Body of pancreas (tissue), 4 donors: ENCODE results near the gene KRTCAP2. TPM values are rescaled to one million over a fixed set of nuclear protein-coding genes. Genes with fewer than 3 reads are reported as not detected.
"Not testable (repeated sequence)": the region's sequence is repeated elsewhere in the genome, so short reads cannot be mapped to it uniquely, and the experiment has no call there.

ENCODE experiments used
- ATAC-seq: fragments of 150-250 bp; one replicate; pipeline ENCODE4 v1.9.1; 2016
- DNase-seq, 4 donors: peaks; one replicate each; pipeline ENCODE4 v3.0.0-alpha.2; 2019
- H3K27ac ChIP-seq, 4 donors: fragments of 200-600 bp; sonication (generic); 1 replicate in 3 of 4; 2 replicates in 1 of 4; pipeline versions ENCODE4 v1.5.1 to v1.6.1; 2016 to 2019; ENCODE audit warnings: mild to moderate bottlenecking in 1 of 4, mixed read lengths in 1 of 4, moderate library complexity in 1 of 4
- H3K27me3 ChIP-seq, 2 donors: fragments of 200-600 bp; sonication (generic); one replicate each; pipeline ENCODE4 v1.6.0; 2016; ENCODE audit warnings: mild to moderate bottlenecking in 1 of 2
- H3K36me3 ChIP-seq, 2 donors: fragments of 200-600 bp; sonication (generic); replicated peaks in 1 of 2; 2 replicates each; pipeline ENCODE4 v1.5.1; 2016; ENCODE audit warnings: low read depth in 2 of 2; ENCODE audit not compliant: insufficient read depth in 1 of 2
- H3K4me1 ChIP-seq: fragments of 200-600 bp; sonication (generic); one replicate; pipeline ENCODE4 v1.6.0; 2016
- H3K4me3 ChIP-seq, 2 donors: fragments of 200-600 bp; sonication (generic); 1 replicate in 1 of 2; 2 replicates in 1 of 2; pipeline ENCODE4 v1.5.1; 2016 to 2019
- H3K9me3 ChIP-seq, 3 donors: fragments of 200-600 bp; sonication (generic); 1 replicate in 2 of 3; 2 replicates in 1 of 3; pipeline ENCODE4 v1.5.1; 2016
- POLR2A ChIP-seq, 3 donors: fragments of 450-650 bp; IDR thresholded peaks; one replicate each; pipeline ENCODE4 v1.6.1; 2016; ENCODE audit warnings: antibody characterized with exemption in 3 of 3, mild to moderate bottlenecking in 2 of 3
- WGBS, 2 donors: methylation state at CpG; one replicate each; pipeline ENCODE4 v1.1.5; 2017; 5-methylcytosine and 5-hydroxymethylcytosine counted together
- intact Hi-C: fragments of 100-400 bp; cut with DNase I; formaldehyde crosslinking; loops from one replicate; pipeline ENCODE4 v1.15.1; 2023
- total RNA-seq, 2 donors: library from RNA; depleted of rRNA; stranded (reverse); fragments of >200 nt; gene quantifications; one replicate each; pipeline ENCODE4 v1.1.0, GENCODE V29; 2016
- TF ChIP-seq, protein P1 (sequence below), 7 experiments: fragments of 450-650 bp in 4 of 7; fragments of 200-600 bp in 3 of 7; sonication (generic) in 3 of 7; IDR thresholded peaks; one replicate each; pipeline ENCODE4 v1.5.1; 2016 to 2019; ENCODE audit warnings: antibody characterized with exemption in 7 of 7

The KRTCAP2 gene
- total RNA-seq, 2 donors from 2014 or later = 46.4 to 71.5 TPM

DNA sequence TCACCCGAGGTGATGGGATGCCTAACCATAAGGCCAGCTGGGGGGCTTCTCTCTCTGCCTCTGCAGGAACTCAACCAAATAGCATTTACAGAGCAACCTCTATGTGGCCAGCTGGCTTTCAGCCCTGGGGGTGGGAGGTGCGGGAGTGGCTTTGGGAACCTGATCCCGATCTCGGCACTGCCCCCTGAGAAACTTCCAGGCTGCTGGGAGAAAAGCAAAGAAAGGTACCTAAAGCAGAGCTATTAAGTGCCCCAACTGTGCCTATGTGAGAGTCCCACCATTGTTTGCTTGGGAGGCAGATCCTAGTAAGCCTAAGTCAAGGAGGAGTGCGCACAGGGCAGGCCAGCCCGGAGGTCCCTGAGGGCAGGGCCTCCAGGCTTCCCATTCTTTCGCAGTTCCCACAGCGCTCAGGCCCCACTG, 7.0 kb downstream of the KRTCAP2 start:
- Histone ChIP-seq H3K27ac (peak overlapping the region in 1 of 4 donors; percentile 5), H3K36me3 (peaks cover 0 to 7% of the 10 kb centered on the region in 2 donors), H3K4me1 (peaks cover 11% of the 10 kb centered on the region), H3K4me3 (no peak overlapping the region), H3K9me3 (no peaks in the 10 kb centered on the region), H3K27me3 (no peaks in the 10 kb centered on the region)
- no peak for DNase-seq
- ATAC-seq = no peak
- intact Hi-C loops = loop anchor here (5.0 kb wide), 2 partner anchors 34 to 74 kb away; no protein-coding TSS in a partner anchor
- no peak for TF ChIP-seq POLR2A (IDR thresholded peaks at IDR 0.05)
- TF ChIP-seq, protein P1, sequence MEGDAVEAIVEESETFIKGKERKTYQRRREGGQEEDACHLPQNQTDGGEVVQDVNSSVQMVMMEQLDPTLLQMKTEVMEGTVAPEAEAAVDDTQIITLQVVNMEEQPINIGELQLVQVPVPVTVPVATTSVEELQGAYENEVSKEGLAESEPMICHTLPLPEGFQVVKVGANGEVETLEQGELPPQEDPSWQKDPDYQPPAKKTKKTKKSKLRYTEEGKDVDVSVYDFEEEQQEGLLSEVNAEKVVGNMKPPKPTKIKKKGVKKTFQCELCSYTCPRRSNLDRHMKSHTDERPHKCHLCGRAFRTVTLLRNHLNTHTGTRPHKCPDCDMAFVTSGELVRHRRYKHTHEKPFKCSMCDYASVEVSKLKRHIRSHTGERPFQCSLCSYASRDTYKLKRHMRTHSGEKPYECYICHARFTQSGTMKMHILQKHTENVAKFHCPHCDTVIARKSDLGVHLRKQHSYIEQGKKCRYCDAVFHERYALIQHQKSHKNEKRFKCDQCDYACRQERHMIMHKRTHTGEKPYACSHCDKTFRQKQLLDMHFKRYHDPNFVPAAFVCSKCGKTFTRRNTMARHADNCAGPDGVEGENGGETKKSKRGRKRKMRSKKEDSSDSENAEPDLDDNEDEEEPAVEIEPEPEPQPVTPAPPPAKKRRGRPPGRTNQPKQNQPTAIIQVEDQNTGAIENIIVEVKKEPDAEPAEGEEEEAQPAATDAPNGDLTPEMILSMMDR (IDR thresholded peaks at IDR 0.05) = no peak
- WGBS, 2 donors = 57 to 71% methylated on average over 7 to 8 of the region's 8 CpGs

DNA sequence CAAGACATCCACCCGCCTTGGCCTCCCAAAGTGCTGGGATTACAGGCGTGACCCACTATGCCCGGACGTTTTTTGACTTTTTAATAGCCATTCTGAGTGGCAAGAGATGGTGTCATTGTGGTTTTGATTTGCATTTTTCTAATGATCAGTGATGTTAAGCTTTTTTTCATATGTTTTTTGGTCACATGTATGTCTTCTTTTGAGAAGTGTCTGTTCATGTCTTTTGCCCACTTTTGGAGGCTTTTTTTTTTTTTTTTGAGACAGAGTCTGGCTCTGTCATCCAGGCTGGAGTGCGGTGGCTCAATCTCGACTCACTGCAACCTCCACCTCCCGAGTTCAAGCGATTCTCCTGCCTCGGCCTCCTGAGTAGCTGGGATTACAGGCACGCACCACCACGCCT, 8.5 kb downstream of the KRTCAP2 start:
- DNase-seq, H3K36me3 ChIP-seq, H3K27me3 ChIP-seq, H3K9me3 ChIP-seq, H3K4me3 ChIP-seq, ATAC-seq, H3K27ac ChIP-seq: not testable (repeated sequence)
- 78 to 85% methylated on average over 10 of the region's 11 CpGs for WGBS, 2 donors
- peaks cover 11% of the 10 kb centered on the region for H3K4me1 ChIP-seq
- intact Hi-C loops = loop anchor here (5.0 kb wide), 2 partner anchors 32 to 72 kb away; no protein-coding TSS in a partner anchor

DNA sequence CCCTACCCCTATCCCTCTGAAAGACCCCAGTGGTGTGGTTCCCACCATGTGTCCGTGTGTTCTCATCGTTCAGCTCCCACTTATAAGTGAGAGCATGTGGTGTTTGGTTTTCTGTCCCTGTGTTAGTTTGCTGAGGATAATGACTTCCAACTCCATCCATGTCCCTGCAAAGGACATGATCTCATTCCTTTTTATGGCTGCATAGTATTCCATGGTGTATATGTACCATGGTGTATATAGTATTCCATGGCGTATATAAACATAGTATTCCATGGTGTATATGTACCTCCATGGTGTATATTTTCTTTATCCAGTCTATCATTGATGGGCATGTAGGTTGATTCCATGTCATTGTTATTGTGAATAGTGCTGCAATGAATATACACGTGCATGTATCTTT, 9.3 kb downstream of the KRTCAP2 start:
- H3K9me3 ChIP-seq, H3K36me3 ChIP-seq, H3K27me3 ChIP-seq, H3K4me3 ChIP-seq, ATAC-seq, H3K27ac ChIP-seq, intact Hi-C loops, DNase-seq: not testable (repeated sequence)
- WGBS, 2 donors = 89 to 96% methylated on average over 4 of the region's 4 CpGs
- H3K4me1 ChIP-seq = peaks cover 11% of the 10 kb centered on the region

DNA sequence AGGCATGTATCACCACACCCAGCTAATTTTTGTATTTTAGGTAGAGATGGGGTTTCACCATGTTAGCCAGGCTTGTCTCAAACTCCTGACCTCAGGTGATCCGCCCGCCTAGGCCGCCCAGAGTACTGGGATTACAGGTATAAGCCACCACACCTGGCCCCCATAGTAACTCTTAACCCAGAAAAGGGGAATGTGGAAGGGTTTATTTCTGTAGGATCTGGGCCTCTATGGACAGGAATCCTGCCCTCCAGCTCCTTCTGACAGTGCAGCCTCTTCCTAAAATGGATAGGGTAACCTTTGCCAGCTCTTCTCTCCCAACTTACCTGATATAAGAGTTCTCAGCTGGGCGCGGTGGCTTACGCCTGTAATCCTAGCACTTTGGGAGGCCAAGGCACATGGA, 10.5 kb downstream of the KRTCAP2 start:
- H3K27ac ChIP-seq, H3K36me3 ChIP-seq, ATAC-seq, H3K4me1 ChIP-seq, H3K4me3 ChIP-seq, intact Hi-C loops, H3K27me3 ChIP-seq, DNase-seq, H3K9me3 ChIP-seq: not testable (repeated sequence)
- WGBS, 2 donors = 94 to 95% methylated on average over 4 to 6 of the region's 6 CpGs

DNA sequence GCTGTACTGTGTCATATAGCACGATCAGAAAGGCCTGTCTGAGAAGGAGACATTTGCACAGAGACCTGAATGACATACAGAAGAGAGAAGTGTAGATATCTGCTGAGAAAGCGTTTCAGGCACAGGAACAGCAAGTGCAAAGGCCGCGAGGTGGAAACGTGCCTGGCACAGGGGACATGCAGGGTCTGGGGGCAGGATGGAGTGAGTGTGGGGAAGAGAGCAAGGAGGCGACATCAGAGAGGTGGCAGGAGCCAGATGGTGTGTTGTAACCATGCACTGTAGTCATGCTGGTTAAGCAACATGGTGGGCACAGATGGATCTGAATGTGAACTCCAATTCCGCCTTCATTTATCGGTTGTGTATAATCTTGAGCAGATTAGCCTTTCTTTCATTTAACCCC, 13.0 kb downstream of the KRTCAP2 start:
- ATAC-seq = no peak
- no peaks in the 10 kb centered on the region for H3K9me3 ChIP-seq
- no peaks in the 10 kb centered on the region for H3K36me3 ChIP-seq
- no peaks in the 10 kb centered on the region for H3K4me1 ChIP-seq
- no peak for TF ChIP-seq POLR2A (IDR thresholded peaks at IDR 0.05)
- TF ChIP-seq, protein P1 (IDR thresholded peaks at IDR 0.05) = no peak
- no peak overlapping the region for H3K4me3 ChIP-seq
- H3K27ac ChIP-seq = no peak overlapping the region
- 58 to 79% methylated on average over 8 of the region's 8 CpGs for WGBS, 2 donors
- no peaks in the 10 kb centered on the region for H3K27me3 ChIP-seq
- no peak for DNase-seq
- intact Hi-C loops = no loop called here

DNA sequence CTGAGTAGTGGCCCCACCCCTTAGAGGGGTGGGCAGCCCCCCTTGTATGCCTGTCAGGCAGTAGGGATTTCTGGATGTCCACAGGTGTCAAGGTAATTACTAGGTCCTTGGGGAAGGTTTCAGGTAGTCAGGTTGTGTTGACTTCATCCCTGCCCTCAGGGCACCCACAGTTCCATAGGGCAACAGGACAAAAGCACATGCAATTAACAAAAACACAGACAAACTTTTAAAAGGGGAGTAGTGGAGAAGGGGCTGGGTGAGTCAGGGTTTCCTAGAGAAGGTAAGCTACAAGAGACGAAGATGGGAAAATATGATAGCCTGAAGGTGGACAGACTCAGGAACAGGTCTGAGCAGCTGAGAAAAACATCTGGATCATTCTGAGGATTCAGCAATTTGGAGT, 14.1 kb downstream of the KRTCAP2 start:
- Histone ChIP-seq H3K4me3 (no peak overlapping the region), H3K9me3 (no peaks in the 10 kb centered on the region), H3K27me3 (no peaks in the 10 kb centered on the region), H3K27ac (no peak overlapping the region), H3K36me3 (no peaks in the 10 kb centered on the region), H3K4me1 (no peaks in the 10 kb centered on the region)
- no peak for TF ChIP-seq POLR2A (IDR thresholded peaks at IDR 0.05)
- TF ChIP-seq, protein P1 (IDR thresholded peaks at IDR 0.05) = no peak
- ATAC-seq = no peak
- DNase-seq = no peak
- WGBS, 2 donors = 44 to 56% methylated on average over 1 of the region's 1 CpG
- intact Hi-C loops = no loop called here

DNA sequence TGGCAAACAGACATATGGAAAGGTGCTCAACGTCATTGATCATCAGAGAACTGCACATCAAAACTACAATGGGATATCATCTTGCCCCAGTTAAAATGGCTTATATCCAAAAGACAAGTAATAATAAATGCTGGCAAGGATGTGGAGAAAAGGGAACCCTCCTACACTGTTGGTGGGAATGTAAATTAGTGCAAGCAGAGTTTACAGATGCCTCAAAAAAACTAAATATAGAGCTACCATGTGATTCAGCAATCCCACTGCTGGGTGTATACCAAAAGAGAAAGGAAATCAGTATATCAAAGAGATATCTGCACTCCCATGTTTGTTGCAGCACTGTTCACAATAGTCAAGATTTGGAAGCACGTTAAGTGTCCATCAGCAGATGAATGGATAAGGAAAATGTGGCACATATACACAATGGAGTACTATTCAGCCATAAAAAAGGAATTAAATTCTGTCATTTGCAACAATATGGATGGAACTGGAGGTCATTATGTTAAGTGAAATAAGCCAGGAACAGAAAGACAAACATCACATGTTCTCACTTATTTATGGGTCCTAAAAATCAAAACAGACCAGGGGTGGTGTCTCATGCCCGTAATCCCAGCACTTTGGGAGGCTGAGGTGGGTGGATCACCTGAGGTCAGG, 17.0 kb downstream of the KRTCAP2 start:
- H3K36me3 ChIP-seq, H3K4me3 ChIP-seq, H3K9me3 ChIP-seq, H3K27me3 ChIP-seq, H3K4me1 ChIP-seq, H3K27ac ChIP-seq, ATAC-seq, DNase-seq, intact Hi-C loops: not testable (repeated sequence)
- WGBS, 2 donors = 55 to 64% methylated on average over 3 of the region's 3 CpGs
